ENCODE data around the gene DDX3X. TPM values are rescaled to one million over a fixed set of nuclear protein-coding genes. Genes with fewer than 3 reads are reported as not detected.

Gene DDX3X
- total RNA-seq, 1 experiment from 2014 or later, result 338 TPM

DNA sequence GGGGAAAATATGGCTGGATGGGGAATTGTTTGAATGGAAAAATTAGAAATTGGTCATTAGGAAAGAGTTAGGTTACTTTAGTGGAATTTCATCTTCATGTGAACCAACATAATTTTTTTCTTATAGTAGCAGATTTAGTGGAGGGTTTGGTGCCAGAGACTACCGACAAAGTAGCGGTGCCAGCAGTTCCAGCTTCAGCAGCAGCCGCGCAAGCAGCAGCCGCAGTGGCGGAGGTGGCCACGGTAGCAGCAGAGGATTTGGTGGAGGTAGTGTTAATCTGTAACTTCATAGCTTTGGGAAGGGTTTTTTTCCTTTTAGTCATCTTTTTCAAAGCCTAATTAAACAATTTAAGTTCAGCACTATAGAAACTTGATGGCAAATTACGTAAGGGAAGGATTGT lies 13.2 kb downstream of the DDX3X start:
- Histone ChIP-seq H3K4ac (ENCODE audit: low read depth, low read length) (no peak overlapping the region), H3K4me2 (ENCODE audit: insufficient read depth, insufficient read length, low read length) (no peak overlapping the region), H2BK5ac (ENCODE audit: insufficient read length, low read length) (no peak overlapping the region), H4K20me1 (ENCODE audit: control insufficient read depth, insufficient read depth, insufficient read length) (peaks cover 2% of the 10 kb centered on the region), H3K4me1 (ENCODE audit: insufficient read depth, low read length) (no peaks in the 10 kb centered on the region), H2AK5ac (ENCODE audit: insufficient read length, low read length) (no peak overlapping the region), H3K9me3 (ENCODE audit: control insufficient read depth, low read depth, low read length) (no peaks in the 10 kb centered on the region), H2BK12ac (ENCODE audit: insufficient read length, low read depth, low read length) (no peak overlapping the region), H4K8ac (replicated peaks; ENCODE audit: insufficient read length, low read depth, low read length) (no peak overlapping the region), H2BK20ac (ENCODE audit: low read depth, low read length, poor library complexity, severe bottlenecking) (no peak overlapping the region), H3K14ac (ENCODE audit: insufficient read depth, low read length) (no peak overlapping the region), H4K5ac (ENCODE audit: insufficient read length, low read depth, low read length) (no peak overlapping the region), H3K56ac (ENCODE audit: insufficient read length, low read depth, low read length) (no peak overlapping the region), H2BK15ac (ENCODE audit: low read depth, low read length) (no peak overlapping the region), H3K79me2 (ENCODE audit: insufficient read depth, low read length) (no peaks in the 10 kb centered on the region), H3K27me3 (ENCODE audit: insufficient read depth, low read length) (no peaks in the 10 kb centered on the region), H3K9ac (ENCODE audit: extremely low read depth, insufficient read length, low read length) (no peak overlapping the region), H2BK120ac (ENCODE audit: low read depth, low read length, poor library complexity, severe bottlenecking) (no peak overlapping the region), H3T11ph (ENCODE audit: low read length) (no peak overlapping the region), H3K27ac (ENCODE audit: insufficient read length, low read depth, low read length) (no peak overlapping the region), H3K23ac (ENCODE audit: insufficient read length, low read depth, low read length) (no peak overlapping the region), H4K91ac (ENCODE audit: insufficient read length, low read depth, low read length) (no peak overlapping the region), H2AFZ (ENCODE audit: low read length) (no peak overlapping the region), H3K18ac (ENCODE audit: insufficient read length, low read depth, low read length) (no peak overlapping the region), H3K79me1 (ENCODE audit: insufficient read depth, low read depth, low read length, poor library complexity, severe bottlenecking) (no peaks in the 10 kb centered on the region), H3K23me2 (ENCODE audit: insufficient read length, low read depth, low read length, poor library complexity, severe bottlenecking) (no peaks in the 10 kb centered on the region)
- Mint-ChIP-seq H3K4me1 (peaks cover 0 to 8% of the 10 kb centered on the region in 2 experiments; a peak in 2 of 4 replicates), H3K36me3 (ENCODE audit: insufficient read depth in 1 of 3, low read depth in 3 of 3) (peaks cover 40 to 83% (median 67%) of the 10 kb centered on the region in 3 experiments), H3K27ac (peak overlapping the region in 1 of 3 experiments; percentile 2; a peak in 1 of 7 replicates), H3K9me3 (peaks cover 55 to 58% of the 10 kb centered on the region in 2 experiments), H3K4me3 (no peak overlapping the region), H3K27me3 (ENCODE audit: low read depth) (no peaks in the 10 kb centered on the region; the same call in 1 of the 2 replicates)
- DNase-seq, result no peak
- WGBS (ENCODE audit: extremely low coverage, insufficient read length, low lambda C conversion rate), result no CpG with 5 or more reads among the region's 8 CpGs
- TF ChIP-seq, protein P1, sequence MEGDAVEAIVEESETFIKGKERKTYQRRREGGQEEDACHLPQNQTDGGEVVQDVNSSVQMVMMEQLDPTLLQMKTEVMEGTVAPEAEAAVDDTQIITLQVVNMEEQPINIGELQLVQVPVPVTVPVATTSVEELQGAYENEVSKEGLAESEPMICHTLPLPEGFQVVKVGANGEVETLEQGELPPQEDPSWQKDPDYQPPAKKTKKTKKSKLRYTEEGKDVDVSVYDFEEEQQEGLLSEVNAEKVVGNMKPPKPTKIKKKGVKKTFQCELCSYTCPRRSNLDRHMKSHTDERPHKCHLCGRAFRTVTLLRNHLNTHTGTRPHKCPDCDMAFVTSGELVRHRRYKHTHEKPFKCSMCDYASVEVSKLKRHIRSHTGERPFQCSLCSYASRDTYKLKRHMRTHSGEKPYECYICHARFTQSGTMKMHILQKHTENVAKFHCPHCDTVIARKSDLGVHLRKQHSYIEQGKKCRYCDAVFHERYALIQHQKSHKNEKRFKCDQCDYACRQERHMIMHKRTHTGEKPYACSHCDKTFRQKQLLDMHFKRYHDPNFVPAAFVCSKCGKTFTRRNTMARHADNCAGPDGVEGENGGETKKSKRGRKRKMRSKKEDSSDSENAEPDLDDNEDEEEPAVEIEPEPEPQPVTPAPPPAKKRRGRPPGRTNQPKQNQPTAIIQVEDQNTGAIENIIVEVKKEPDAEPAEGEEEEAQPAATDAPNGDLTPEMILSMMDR (conservative IDR thresholded peaks at IDR 0.05), result no peak
